ES-I3 (cell line): Measurements from ENCODE around the gene LONRF3.

Experiments
- H3K36me3 ChIP-seq: 2 replicates; pipeline ENCODE4 v1.6.1; 2013; ENCODE audit warnings: mild to moderate bottlenecking, low read length, control low read depth, moderate library complexity; ENCODE audit not compliant: insufficient read depth
- H3K4me1 ChIP-seq: 2 replicates; pipeline ENCODE4 v1.6.1; 2013; ENCODE audit warnings: mild to moderate bottlenecking, control low read depth, low read length; ENCODE audit not compliant: insufficient read depth
- H3K9ac ChIP-seq: 2 replicates; pipeline ENCODE4 v1.6.1; 2013; ENCODE audit warnings: low read depth, mild to moderate bottlenecking, low read length, moderate library complexity
- H3K9me3 ChIP-seq: 2 replicates; pipeline ENCODE4 v1.6.1; 2013; ENCODE audit warnings: mild to moderate bottlenecking, low read length, moderate library complexity; ENCODE audit not compliant: control insufficient read depth, insufficient read depth

Gene LONRF3

DNA sequence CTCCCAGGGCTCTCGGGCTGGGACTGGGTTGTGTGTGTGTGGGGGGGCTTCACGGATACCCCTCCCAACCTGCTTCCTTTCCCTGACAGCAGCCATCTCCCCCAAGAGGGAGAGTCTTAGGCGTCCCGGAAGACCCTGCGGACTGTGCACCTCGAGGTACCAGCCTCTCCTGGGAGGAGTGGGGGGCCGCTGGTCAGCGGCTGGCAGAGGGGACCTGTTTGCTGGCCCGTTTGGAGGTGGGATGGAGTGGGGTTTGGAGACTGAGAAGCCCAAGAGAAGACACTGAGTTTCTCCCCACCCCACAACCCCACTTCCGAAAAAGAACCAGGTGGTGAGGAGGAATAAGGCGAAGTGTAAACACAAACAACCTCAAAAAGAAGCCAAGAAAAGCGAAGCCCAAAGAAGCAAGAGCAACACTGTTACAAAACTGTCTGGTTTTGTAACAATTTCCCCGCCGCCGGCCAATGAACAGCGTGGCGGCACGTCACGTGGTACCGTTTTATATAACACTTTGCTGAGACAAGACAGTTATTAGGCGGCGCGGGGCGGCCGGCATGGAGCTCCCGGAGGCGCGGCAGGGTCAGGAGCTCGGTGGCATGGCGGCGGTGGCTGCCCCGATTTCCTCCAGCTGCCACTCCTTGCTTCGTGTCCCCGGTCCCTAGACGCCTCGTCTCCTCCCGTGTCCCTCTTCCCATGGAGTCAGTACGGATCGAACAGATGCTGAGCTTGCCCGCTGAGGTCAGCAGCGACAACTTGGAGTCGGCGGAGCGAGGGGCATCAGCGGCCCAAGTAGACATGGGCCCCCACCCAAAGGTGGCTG, at the start of gene LONRF3:
TSS of gene LONRF3 (plus strand) at position 531 of the 820 bp plus-strand sequence. CDS start at position 694, 163 bp downstream.
- H3K36me3 ChIP-seq = no peaks in the 10 kb centered on the region
- H3K9ac ChIP-seq = peak within 1 kb of the TSS; percentile 37; the same call in 1 of the 2 replicates
- no peaks in the 10 kb centered on the region for H3K9me3 ChIP-seq
- H3K4me1 ChIP-seq = peaks cover 14% of the 10 kb centered on the region

- Histone ChIP-seq H3K36me3 (no peaks in the 10 kb centered on the region), H3K9ac (no peak overlapping the region), H3K9me3 (no peaks in the 10 kb centered on the region), H3K4me1 (no peaks in the 10 kb centered on the region)
These were observed 46.3 kb upstream of the LONRF3 start for GRCh38 chrX:118928151-118928550.

DNA sequence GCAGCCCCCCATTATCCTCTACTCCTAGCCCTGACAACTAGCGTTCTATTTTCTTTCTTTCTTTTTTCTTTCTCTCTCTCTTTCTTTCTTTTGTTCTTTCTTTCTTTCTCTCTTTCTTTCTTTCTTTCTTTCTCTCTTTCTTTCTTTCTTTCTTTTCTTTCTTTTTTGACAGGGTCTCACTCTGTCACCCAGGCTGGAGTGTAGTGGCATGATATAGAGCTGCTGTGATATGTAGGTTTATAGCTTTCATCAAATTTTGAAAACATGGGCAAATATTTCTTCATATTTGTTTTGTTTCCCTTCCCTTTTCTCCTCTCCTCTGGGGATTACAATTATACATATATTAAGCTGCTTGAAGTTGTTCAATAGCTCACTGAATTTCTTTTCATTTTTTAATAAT, 39.1 kb upstream of the LONRF3 start:
- Histone ChIP-seq H3K36me3 (no peaks in the 10 kb centered on the region), H3K9me3 (no peaks in the 10 kb centered on the region), H3K4me1 (no peaks in the 10 kb centered on the region), H3K9ac (no peak overlapping the region)

DNA sequence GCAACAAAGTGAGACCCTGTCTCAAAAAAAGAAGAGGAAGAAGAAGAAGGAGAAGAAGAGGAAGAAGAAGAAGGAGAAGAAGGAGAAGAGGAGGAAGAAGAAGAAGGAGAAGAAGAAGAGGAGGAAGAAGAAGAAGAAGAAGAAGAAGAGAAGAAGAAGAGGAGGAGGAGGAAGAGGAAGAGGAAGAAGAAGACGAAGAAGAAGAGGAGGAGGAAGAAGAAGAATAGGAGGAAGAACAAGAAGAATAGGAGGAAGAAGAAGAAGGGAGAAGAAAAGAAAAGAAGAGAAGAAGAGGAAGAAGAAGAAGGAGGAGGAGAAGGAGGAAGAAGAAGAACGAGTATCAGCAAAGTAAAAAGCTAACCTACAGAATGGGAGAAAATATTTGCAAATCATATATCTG, 33.3 kb upstream of the LONRF3 start:
- H3K36me3 ChIP-seq = no peaks in the 10 kb centered on the region
- H3K9ac ChIP-seq = no peak overlapping the region
- H3K9me3 ChIP-seq = no peaks in the 10 kb centered on the region
- H3K4me1 ChIP-seq = no peaks in the 10 kb centered on the region

DNA sequence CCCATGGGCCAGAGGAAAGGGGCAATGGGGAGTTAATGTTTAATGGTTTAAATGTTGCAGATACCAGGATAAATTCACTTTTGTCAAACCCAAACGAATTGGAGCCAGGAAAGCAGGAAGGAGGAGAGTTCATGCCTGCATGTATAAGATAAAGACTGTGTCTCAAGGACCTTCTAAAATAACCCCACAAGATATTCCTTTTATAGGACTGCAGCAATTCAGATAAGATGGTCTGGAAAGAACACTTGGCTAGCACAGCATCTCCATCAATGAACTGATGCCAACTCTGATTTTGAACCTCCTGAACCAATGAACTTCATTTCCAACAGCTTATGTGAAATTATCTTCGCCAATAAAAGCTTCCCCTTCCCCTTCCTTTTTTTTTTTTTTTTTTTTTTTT, 31.3 kb upstream of the LONRF3 start:
- H3K4me1 ChIP-seq = no peaks in the 10 kb centered on the region
- H3K36me3 ChIP-seq = no peaks in the 10 kb centered on the region
- H3K9me3 ChIP-seq = no peaks in the 10 kb centered on the region
- H3K9ac ChIP-seq = no peak overlapping the region

GRCh38 chrX:118945921-118946320, 28.5 kb upstream of the LONRF3 start:
- Histone ChIP-seq H3K9me3 (no peaks in the 10 kb centered on the region), H3K9ac (no peak overlapping the region), H3K4me1 (no peaks in the 10 kb centered on the region), H3K36me3 (no peaks in the 10 kb centered on the region)

GRCh38 chrX:118948270-118948669, 26.1 kb upstream of the LONRF3 start:
- no peaks in the 10 kb centered on the region for H3K36me3 ChIP-seq
- no peak overlapping the region for H3K9ac ChIP-seq
- no peaks in the 10 kb centered on the region for H3K9me3 ChIP-seq
- no peaks in the 10 kb centered on the region for H3K4me1 ChIP-seq

DNA sequence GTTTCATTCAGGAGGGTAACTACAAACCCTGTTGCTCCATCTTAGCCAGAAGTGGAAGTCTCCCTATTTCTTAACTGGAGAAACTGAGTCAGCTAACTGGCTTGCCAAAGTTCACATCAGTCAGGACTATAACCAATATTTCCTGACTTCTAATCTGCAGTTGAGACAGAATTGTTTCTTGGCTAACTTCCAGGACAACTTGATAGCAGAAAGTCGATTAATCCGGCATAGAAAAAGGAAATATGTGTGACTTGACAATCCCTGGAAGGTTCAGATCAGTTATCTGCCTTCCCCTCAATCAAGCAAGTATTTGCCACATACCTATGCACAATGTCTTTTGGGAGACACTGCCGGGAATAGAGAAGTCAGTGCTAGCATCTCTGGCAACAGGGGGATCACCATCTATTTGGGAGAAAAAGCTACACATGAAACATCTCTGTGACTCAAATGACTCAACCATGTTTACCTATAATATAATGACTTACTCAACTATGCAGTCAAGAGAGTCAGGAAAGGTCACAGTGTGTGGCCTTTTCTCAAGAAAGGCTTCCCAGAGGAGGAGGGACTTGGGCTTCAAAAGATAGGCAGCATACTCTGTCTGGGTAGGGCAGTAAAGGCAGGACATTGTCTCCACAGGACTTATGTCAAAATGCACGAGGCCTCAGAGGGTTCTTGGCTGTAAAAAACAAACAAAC, 12.4 kb upstream of the LONRF3 start:
- no peaks in the 10 kb centered on the region for H3K4me1 ChIP-seq
- no peaks in the 10 kb centered on the region for H3K36me3 ChIP-seq
- H3K9me3 ChIP-seq = no peaks in the 10 kb centered on the region
- no peak overlapping the region for H3K9ac ChIP-seq

- H3K36me3 ChIP-seq = no peaks in the 10 kb centered on the region
- no peak overlapping the region for H3K9ac ChIP-seq
- peaks cover 4% of the 10 kb centered on the region; the same call in 1 of the 2 replicates for H3K4me1 ChIP-seq
- H3K9me3 ChIP-seq = no peaks in the 10 kb centered on the region
These were observed 11.3 kb upstream of the LONRF3 start for GRCh38 chrX:118963159-118963558.

DNA sequence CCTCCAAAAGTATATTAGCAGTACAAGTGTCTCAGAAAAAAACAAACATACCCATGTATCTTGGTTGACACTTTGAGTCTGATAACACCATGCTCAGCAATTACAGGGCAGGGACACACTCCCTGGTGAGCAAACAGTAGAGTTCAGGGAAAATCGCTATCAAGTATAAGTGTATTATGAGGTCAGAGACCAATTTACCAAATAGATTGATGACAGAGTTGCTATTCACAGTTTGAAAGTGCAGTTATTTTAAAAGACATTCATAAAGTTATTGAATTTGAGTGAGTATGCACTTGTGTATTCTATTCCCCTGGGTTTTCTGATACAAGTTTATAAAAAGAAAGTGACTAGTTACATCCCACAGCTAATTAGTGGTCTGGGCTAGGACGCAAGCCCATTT, 10.2 kb upstream of the LONRF3 start:
- Histone ChIP-seq H3K9me3 (no peaks in the 10 kb centered on the region), H3K36me3 (no peaks in the 10 kb centered on the region), H3K9ac (no peak overlapping the region), H3K4me1 (peaks cover 8% of the 10 kb centered on the region; the same call in 1 of the 2 replicates)

- H3K4me1 ChIP-seq = peaks cover 8% of the 10 kb centered on the region; the same call in 1 of the 2 replicates
- no peaks in the 10 kb centered on the region for H3K9me3 ChIP-seq
- no peaks in the 10 kb centered on the region for H3K36me3 ChIP-seq
- H3K9ac ChIP-seq = no peak overlapping the region
These were observed 9.0 kb upstream of the LONRF3 start for GRCh38 chrX:118965395-118965794.

DNA sequence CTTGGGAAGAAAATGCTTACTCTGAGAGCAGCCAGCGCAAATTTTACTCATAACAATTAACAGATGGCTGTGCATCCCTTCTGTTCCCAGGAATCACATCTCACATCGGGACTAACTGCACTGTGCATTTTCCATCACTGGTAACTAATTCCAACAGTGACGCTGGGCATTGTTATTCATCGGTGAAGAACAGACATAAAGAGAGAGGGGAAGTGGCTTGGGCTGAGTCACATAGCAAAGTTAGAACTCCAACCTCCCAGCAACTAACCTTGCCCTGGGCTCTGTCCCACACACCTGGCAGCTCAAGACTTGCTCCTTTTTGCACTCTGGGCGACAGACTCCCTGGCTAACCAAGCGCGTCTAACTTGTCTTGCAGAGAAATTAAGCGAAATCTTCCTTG, 6.4 kb upstream of the LONRF3 start:
- H3K9me3 ChIP-seq = no peaks in the 10 kb centered on the region
- no peak overlapping the region for H3K9ac ChIP-seq
- H3K4me1 ChIP-seq = peaks cover 16% of the 10 kb centered on the region
- H3K36me3 ChIP-seq = no peaks in the 10 kb centered on the region

- Histone ChIP-seq H3K9me3 (no peaks in the 10 kb centered on the region), H3K4me1 (peaks cover 16% of the 10 kb centered on the region), H3K9ac (no peak overlapping the region), H3K36me3 (no peaks in the 10 kb centered on the region)
These were observed 2.9 kb upstream of the LONRF3 start for GRCh38 chrX:118971552-118971951.

- peak overlapping the region; percentile 37; the same call in 1 of the 2 replicates for H3K9ac ChIP-seq
- H3K4me1 ChIP-seq = peaks cover 14% of the 10 kb centered on the region
- H3K9me3 ChIP-seq = no peaks in the 10 kb centered on the region
- no peaks in the 10 kb centered on the region for H3K36me3 ChIP-seq
These were observed 880 bp upstream of the LONRF3 start for GRCh38 chrX:118973389-118974087.
